ENCODE results near the gene RAD21L1.

Gene RAD21L1

GRCh38 chr20:1296922-1297321 is 71.1 kb downstream of the RAD21L1 start:
- DNase-seq = no peak

- DNase-seq = no peak
These were observed 71.6 kb downstream of the RAD21L1 start for GRCh38 chr20:1297486-1297885.

- no peak for DNase-seq
These were observed 72.3 kb downstream of the RAD21L1 start for GRCh38 chr20:1298166-1298565.

GRCh38 chr20:1298888-1299511 is 73.2 kb downstream of the RAD21L1 start:
- DNase-seq = no peak

GRCh38 chr20:1299522-1299921 is 73.7 kb downstream of the RAD21L1 start:
- DNase-seq = no peak

GRCh38 chr20:1300083-1300840 is 74.4 kb downstream of the RAD21L1 start:
- DNase-seq = no peak

GRCh38 chr20:1301031-1301529 is 75.2 kb downstream of the RAD21L1 start:
- DNase-seq = no peak

GRCh38 chr20:1302685-1303541 is 77.1 kb downstream of the RAD21L1 start:
- no peak for DNase-seq

GRCh38 chr20:1304710-1305515 is 79.1 kb downstream of the RAD21L1 start:
- no peak for DNase-seq
